Right forelimb (tissue), 1 donor: ENCODE data around the gene SH2B3.
"Not testable (repeated sequence)": the region's sequence is repeated elsewhere in the genome, so short reads cannot be mapped to it uniquely, and the experiment has no call there.

Experiments used
- DNase-seq: peaks from one replicate; pipeline ENCODE4 v3.0.0-alpha.2; 2018

Gene SH2B3

DNA sequence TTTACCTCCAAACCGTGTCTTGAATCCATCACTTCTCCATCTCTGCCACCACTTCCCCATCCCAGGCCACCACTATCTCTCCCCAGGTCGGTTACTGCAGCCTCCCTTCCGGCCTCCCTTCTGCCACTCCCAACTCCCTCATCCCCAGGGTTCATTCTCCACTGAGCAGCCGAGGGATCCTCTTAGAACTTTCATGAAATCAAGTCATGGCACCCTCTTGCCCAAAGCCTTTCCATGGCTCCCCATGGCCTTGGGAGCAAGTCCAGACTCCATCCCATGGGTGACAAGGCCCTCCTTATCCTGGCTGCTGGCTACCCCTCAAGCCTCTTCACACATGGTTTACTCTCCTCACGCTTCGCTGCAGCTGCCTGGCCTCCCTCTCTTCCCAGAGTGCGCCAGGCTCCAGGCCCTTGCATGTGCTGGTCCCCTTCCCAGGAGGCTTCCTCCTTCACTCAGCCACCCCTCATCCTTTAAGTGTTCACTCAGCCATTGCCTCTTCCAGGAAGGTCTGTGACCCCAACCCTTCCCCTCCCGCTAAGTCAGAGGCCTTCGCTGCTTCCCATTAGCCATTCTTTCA lies 17.9 kb upstream of the SH2B3 start:
- no peak for DNase-seq

DNA sequence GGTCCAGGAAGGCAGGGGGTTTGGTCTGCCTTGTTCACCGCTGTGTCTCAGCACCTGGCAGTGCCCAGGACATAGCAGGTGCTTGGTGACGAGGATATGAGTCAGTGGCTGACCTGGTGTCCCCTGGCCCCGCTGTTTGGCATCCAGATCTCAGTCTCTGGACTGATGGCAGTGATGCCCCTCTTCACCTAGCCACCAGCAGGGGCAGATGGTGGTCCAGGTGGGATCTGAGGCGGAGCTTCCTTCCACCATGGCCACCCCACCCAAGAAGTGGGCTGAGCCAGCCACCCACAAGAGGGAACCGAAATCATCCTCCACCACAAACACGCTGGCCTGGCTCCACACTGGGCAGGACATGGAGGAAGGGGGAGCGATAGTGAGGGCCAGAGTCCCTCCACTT lies 16.1 kb upstream of the SH2B3 start:
- DNase-seq, result no peak

DNA sequence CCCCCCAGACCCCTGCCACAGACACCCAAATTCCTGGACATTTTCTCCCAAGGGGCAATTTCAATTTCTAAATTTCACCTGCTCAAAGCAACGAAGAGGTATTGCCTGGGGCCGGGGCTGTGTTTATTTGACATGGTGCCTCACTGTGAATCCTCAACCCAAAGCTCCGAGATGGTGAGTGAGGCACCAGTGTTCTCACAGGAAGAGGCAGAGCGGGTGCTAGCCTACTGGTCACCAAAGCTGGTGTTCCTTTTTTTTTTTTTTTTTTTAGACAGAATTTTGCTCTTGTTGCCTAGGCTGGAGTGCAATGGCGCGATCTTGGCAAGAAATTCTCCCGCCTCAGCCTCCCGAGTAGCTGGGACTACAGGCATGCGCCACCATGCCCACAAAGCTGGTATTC lies 14.8 kb upstream of the SH2B3 start:
- DNase-seq, result no peak

DNA sequence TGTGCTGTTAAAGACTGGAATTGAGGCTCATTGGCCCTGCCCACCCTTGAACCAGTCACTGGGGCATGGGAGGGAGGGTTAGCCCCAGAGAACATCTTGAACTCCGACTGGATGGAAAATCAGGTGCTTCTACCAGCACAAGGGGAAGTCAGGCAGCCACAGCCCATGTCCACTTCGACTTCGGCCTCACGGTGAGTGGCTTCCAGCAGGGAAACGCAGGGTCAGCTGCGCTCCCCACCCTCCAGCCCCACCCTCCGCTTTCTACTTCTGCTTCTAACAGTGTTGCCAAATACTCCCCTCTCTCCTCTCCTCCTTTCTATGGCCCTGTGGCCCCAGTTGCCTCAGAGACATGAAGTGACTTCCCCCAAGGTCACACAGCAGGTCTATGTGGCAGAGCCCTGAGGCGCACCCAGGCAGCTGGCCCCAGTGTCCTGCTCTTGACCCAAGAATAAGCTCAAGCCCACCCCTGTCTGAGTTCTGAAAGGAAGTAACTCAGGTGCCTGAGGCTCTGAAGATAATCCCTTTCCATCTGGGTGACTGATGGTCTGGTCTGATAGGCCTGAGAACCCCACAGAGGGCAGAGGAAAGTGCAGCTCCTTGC lies 11.9 kb upstream of the SH2B3 start:
- no peak for DNase-seq

DNA sequence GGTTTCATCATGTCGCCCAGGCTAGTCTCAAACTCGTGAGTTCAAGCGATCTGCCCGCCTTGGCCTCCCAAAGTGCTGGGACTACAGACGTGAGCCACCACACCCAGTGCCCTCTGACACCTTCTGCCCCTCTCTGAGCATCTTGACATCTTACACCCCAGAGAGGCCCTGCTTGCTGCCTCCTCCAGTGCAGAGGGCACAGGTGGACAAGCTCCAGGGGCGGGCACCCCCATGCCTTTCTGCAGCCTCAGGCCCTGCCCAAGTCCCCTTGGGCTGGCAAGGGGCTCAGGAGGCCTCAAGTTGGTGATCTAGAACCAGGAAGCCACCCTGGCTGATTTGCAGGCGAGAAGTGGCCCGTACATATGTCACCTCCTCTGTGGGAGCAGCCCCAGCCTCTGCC lies 11.2 kb upstream of the SH2B3 start:
- no peak for DNase-seq

DNA sequence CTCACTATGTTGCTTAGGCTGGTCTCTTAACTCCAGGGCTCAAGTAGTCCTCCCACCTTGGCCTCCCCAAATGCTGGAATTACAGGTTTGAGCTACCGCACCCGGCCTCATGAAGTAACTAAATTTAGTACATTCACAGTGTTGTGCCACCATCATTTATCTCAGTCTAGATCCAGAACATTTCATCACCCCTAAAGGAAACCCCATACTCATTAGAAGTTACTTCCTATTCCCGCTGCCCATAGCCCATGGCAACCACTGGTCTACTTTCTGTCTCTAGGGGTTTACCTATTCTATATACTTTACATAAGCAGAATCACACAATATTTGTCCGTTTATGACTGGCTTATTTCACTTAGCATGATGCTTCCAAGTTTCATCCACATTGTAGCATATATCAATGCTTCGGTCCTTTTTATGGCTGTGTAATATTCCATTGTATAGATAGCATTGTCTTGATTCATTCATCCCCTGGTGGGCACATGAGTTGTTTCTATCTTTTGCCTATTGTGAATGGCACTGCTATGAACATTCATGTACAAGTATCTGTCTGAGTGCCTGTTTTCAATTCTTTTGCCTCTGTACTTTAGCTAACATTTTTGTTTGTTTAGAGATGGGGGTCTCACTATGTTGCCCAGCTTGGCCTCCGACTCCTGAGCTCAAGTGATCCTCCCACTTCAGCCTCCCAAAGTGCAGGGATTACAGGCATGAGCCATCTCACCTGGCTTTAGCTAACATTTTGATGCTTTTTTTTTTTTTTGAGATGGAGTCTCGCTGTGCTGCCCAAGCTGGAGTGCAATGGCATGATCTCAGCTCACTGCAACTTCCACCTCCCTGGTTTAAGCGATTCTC lies 10.2 kb upstream of the SH2B3 start:
- no peak for DNase-seq

DNA sequence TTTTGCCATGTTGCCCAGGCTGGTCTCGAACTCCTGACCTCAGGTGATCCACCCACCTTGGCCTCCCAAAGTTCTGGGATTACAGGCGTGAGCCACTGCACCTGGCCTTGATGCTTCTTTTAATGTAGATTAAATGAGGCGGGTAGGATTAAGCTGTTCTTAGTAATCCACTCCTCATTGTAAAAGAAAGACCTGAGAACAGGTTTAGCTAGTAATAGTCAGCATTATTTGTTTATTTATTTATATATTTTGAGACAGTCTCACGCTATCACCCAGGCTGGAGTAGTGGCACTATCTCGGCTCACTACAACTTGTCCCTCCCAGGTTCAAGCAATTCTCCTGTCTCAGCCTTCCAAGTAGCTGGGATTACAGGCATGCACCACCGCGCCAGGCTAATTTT lies 9.5 kb upstream of the SH2B3 start:
- not testable (repeated sequence) for DNase-seq

DNA sequence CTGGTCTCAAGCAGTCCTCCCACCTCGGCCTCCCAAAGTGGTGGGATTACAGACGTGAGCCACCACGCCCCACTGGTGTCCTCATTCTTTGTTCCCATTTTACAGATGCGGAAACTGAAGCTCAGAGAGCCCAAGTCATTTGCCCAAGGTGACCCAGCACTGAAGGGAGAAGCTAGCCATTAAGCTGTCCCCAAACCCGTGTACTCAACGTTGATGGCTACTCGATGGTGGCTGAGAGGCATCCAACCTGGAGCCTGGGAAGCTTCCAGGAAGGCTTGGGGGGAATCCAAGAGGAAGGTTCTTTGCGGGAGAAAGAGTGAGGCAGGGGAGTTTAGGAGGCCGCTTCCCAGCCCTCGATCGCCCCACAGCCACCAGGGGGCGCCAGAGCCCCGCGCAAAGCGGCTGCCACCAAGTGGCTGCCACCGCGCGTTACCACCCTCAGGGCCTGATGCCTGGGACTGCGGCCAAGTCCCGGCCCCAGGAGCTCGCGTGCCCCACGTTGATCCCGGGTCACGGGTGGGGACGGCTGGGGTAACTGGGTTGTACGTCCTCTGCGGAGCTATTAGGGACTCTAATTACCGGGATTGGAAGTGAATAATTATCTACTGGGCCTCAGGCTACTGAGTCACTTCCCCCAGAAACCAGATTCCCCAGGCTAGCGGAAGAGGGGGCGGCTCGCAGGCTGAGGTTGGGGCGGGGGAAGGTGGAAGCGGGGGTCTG lies 8.8 kb upstream of the SH2B3 start:
- DNase-seq, result peak; percentile 91

DNA sequence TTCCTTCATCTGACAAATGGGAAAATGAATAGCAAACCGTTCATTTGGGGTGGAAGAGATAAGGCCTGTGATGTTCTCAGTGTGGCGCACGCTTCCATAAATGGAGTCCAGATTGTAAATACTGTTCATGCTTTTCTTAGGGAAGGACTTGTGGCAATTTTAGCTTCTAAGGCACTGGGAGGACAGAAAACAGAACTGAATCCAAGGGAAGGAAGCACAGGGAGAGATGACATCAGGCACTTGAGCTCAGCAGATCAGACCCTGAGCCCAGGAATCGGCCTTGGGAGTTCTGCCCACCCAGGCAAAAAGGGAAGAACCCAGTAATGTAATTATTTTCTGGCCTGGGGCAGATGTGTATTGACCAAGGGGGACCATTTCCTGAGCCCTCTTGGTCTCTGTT lies 7.2 kb upstream of the SH2B3 start:
- DNase-seq, result no peak

DNA sequence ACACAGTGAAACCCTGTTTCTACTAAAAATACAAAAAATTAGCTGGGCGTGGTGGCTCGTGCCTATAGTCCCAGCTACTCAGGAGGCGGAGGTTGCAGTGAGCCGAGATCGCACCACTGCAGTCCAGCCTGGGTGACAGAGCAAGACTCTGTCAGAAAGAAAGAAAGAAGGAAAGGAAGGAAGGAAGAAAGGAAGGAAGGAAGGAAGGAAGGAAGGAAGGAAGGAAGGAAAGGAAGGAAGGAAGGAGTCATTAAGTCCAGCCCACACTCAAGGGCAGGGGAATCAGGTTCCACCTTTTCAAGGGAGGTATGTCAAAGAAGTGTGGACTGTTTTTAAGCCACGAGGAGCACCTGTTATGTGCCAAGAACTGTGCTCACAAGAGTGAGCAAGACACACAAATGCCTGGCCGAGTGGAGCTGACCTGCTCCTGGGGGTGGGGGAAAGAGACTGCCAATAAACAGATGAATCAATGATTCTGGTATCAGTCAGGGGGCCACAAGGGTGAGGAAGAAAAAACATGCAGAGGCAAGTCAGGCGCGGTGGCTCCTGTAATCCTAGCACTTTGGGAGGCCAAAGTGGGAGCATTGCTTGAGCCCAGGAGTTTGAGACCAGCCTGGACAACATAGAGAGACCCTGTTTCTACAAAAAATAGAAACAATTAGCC lies 5.8 kb upstream of the SH2B3 start:
- DNase-seq, result not testable (repeated sequence)

DNA sequence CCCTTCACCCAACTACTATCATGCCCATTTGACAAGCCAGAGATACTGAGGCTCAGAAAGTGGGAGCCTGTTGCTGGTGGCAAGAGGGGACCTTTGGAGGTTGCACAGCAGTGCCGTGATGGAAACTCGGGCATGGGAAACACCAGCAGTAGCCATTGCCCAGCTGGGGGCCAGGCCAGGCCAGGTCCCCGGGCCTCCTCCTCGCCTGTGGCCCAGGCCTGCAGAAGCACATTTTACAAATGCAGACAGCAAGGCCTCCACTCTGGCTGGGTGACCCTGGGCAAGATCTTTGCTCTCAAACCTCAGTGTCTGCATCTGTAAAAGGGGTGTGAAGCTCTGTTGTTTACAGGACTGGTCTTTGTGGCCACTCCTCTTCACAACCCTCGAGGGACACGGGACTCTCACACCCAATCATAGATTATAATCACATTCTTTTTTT lies 4.5 kb upstream of the SH2B3 start:
- DNase-seq, result no peak

DNA sequence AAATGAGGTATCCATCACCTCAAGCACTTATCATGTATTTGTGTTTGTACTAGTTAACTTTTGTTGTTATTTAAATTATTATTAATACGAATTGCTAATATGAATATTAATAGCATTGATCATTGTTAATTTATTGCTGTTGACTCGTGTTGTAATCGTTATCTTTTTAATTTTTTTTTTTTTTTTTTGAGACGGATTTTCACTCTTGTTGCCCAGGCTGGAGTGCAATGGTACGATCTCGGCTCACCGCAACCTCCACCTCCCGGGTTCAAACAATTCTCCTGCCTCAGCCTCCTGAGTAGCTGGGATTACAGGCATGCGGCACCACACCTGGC lies 3.3 kb upstream of the SH2B3 start:
- DNase-seq, result not testable (repeated sequence)

DNA sequence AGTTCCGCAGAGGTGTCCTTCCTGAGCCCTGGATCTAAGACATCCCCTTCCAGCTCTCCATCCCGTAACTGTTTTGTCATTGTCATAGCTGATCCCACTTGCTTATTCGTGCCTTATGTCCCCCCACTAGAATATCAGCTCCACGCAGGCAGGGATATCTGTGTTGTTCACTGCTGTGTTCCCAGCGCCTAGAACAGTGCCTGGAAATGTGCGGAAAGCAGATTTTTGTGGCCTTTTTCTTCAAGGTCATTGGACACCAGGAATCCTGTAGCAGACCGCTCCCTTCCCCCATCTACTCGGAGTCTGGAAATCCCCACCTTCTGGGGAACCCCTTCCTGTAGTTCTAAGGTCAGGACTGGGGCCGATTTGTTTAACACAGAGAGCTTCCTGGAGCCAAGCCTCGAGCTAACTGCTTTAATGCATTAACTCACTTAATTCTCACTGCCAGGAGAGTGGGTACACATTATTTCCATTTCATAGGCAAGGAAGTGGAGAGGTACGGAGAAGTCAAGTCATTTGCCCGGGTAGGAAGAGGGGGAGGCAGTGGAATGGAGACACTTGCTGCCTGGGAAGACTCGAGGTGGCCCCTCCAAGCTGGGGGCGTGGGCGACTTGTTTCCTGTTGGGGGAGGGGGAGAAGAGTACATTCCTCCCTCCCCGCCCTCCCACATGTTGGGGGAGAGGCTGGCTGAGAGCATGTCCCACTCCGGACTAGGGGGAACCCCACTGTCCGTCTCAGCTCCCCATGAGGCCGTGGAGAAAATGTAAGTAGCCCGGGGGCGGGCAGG lies 1.2 kb upstream of the SH2B3 start:
- DNase-seq, result peak; percentile 69

DNA sequence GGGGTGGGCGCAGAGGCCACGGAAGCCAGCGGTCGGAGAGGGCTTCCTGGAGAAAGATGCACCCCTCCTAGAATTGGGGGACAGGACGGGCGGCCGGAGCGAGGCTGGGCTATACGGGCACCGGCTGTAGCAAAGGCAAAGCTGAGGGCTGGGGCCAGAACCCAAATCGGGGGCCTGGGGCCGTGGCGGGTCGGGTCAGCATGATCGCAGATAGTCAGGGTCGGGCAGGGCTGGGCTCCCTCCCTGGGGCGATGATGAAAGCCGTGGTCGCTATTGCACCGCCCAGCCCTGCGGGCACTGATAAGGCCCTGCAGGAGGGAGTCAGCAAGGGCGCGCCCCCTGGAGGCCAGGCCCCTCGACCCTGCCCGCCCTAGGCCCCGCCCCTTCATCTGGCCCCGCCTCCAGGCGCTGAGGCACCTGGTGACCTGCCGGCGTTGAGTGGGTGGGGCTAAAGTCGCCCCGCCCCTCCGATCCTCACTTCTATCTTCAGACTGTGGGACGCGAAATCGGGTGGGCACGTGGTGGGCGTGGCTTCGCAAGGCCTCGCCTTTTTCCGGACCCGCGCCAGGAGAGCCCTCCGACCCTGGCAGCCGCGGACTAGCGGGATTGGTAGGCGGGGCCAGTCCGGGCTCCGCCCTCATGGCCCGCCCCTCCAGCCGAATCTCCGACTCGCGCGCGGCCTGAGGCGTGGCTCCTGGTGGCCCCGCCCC lies 419 bp upstream of the SH2B3 start:
- DNase-seq, result peak; percentile 92

DNA sequence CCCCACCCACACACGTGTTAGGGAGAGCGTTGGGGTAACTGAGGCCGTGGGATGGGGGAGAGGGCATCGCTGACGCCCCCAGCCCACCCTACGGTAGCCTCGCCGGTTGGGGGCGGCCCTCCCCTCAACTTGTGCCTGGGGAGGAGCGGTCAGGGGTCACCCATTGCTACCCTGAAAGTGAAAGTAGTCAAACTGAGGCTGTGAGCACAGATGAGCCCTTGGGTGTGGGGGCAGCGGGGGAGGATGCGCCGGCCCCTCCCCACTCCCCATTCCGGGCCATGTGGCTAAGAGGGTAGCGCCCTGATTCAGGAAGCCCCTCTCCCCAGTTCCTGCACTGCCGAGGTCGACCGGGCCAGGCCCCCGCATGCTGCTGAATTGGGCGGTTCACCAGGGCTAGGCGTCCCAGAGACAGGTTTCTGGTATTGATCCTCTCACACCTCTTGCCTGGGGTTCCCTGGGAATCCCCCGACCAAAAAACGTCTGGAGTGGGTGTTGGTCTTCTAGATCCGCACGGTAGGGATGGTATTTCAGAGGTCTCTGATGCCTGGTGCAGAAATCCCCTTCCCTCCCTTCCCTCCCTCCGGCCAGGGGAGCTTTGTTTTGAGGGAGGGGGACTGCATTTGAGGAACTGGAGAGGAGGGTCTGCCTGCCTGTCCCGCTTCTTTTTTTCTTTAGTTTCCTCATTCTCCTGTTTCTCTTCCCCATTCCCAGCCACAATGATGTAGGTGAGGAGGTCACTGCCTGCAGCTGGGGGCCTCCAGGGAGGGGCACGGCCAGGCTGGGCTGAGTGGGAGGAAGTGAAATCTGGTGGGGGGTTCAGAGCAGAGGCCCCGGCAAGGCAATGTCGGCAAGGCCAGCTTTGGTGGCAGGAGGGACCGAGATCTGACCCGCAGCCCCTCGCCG lies 1.0 kb downstream of the SH2B3 start:
- DNase-seq, result no peak

DNA sequence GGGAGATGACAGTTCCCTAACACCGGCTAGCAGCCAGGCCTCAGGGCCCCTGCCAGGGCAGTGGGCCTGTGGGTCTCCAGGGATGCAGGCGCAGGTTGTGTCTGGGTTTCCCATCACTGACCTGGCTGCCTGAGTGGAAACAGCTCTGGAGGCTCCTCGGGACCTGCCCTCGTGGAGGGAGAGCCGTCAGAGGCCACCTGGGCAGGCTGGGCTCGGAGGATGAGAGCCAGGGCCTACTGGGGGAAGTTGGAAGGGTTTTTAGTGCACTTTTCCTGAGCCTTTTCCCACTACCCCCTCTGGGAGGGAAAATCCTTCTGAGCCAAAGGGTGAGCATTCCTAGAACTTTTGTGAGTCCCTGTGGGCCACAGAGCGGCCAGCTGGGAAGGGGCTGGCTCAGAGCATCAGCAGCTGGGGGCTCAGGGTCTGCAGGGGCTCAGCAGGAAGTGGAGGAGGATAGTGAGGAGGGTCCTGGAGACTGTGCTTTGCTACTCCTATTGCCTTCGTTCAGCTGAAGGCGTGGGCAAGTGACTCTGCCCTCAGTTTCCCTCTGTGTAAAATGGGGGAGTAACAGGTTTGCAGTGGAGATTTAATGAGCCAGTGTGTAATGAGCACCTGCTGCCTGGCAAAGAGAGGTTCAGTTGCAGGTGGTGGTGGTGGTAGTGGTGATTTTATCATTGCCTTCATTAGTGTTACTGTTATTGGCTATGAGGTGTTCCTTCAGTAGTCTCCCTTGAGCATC lies 1.8 kb downstream of the SH2B3 start:
- peak; percentile 70 for DNase-seq

DNA sequence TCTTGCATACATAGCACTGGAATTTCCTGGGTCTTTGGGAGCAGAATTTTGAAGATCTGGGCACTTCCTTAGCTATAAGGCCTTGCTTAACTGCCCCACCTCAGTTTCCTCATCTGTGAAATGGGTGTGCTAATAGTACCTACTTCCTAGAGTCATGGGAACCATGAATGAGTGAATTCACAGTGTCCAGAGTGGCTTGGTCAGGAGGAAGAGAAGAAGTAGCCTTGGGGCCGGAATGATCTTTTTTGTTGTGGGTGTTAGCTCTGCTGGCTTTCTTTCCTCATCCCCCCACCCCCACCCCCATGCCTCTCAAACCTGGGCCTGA lies 2.4 kb downstream of the SH2B3 start:
- no peak for DNase-seq

DNA sequence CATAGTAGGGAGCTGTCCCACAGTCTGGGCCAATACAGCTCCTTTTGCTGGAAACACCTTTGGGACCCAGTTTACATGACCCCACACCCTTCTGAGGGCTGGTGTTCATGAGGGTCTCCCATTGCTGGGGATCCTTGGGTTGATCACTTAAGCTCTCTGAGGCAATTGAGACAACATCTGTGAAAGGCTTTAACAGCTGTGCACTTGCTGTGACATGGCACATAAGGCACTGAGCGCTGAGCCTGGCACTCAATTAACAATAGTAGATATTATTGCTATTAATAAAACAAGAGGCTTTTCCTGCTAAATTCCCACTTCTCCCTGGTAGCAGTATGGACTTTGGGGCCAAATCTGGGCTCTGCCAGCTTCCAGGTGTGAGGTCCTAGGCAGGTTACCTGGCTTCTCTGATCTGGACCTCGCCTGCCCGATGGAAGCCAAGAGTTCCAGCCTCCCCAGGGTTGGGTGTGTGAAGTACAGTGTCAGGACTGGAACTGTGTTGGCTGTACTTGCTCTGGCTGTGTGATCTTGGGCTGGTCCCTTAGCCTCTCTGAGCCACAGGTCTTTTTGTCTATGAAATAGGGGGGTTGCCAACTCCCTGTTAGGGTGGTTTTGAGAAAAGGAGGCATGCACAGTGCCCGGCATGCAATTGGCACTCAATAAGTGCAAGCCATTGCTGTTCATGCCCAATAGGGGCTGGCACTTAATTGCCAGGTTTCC lies 3.1 kb downstream of the SH2B3 start:
- no peak for DNase-seq

DNA sequence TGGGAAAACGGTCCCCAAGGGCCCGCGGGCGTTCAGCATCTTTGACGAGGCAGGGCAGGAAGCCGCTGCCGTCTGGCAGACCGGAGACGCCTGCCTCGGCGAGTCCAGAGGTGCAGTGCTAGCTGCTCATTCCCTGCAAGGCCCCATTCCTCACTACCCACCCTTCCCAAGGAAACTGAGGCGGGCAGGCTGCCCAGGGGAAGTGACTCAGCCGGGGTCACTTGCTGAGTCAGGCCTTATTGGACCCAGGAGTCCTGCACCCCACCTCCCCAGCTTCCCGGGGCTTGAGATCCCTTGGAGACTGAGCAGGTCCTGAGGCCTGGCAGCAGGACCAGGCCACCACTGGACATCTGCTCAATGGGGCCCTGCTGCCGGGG lies 3.7 kb downstream of the SH2B3 start:
- no peak for DNase-seq
